Neural cell (in vitro differentiated cells): Measurements from ENCODE around the gene ITPRID1. TPM values are rescaled to one million over a fixed set of nuclear protein-coding genes. Genes with fewer than 3 reads are reported as not detected.

Experiments
- H2AFZ ChIP-seq: fragments of 200-600, 300-800 bp; sonication (generic), shearing (Covaris generic); 2 replicates; pipeline ENCODE4 v1.6.0; 2014; ENCODE audit warnings: low read depth, mild to moderate bottlenecking, antibody characterized with exemption, low read length, moderate library complexity
- H3F3A ChIP-seq: fragments of 200-600 bp; shearing (Covaris generic); 2 replicates; pipeline ENCODE4 v1.6.1; 2016; ENCODE audit warnings: mild to moderate bottlenecking, moderate library complexity, mixed read lengths, antibody characterized with exemption, low read length; ENCODE audit not compliant: insufficient read depth, poor library complexity, severe bottlenecking
- H3K27ac ChIP-seq: fragments of 200-600, 300-800 bp; sonication (generic), shearing (Covaris generic); 2 replicates; pipeline ENCODE4 v1.5.1; 2014; ENCODE audit warnings: mild to moderate bottlenecking, low read length, moderate library complexity
- H3K27me3 ChIP-seq: fragments of 300-800, 200-600 bp; sonication (generic), shearing (Covaris generic); 2 replicates; pipeline ENCODE4 v1.6.0; 2014; ENCODE audit warnings: mild to moderate bottlenecking, low read depth, low read length, moderate library complexity; ENCODE audit not compliant: insufficient read depth
- H3K36me3 ChIP-seq: fragments of 300-800, 200-600 bp; sonication (generic), shearing (Covaris generic); 2 replicates; pipeline ENCODE4 v1.5.1; 2014; ENCODE audit warnings: mild to moderate bottlenecking, antibody characterized with exemption, low read length, moderate library complexity; ENCODE audit not compliant: insufficient read depth
- H3K4me2 ChIP-seq: fragments of 300-800, 200-600 bp; sonication (generic), shearing (Covaris generic); 2 replicates; pipeline ENCODE4 v1.6.0; 2014; ENCODE audit warnings: mild to moderate bottlenecking, low read length
- H3K4me3 ChIP-seq: fragments of 300-800, 200-600 bp; sonication (generic), shearing (Covaris generic); 2 replicates; pipeline ENCODE4 v1.5.1; 2014; ENCODE audit warnings: mild to moderate bottlenecking, low read length, moderate library complexity
- H3K79me2 ChIP-seq: fragments of 200-600 bp; shearing (Covaris generic); replicated peaks from 2 replicates; pipeline ENCODE4 v1.6.0; 2014; ENCODE audit warnings: mild to moderate bottlenecking, low read length, moderate library complexity; ENCODE audit not compliant: insufficient read depth
- H3K9ac ChIP-seq: fragments of 300-800, 200-600 bp; sonication (generic), shearing (Covaris generic); 2 replicates; pipeline ENCODE4 v1.6.1; 2016; ENCODE audit warnings: mild to moderate bottlenecking, low read length, mixed read lengths
- H3K9me2 ChIP-seq: fragments of 200-600 bp; shearing (Covaris generic); 2 replicates; pipeline ENCODE4 v1.6.1; 2016; ENCODE audit warnings: mild to moderate bottlenecking, low read length, mixed read lengths; ENCODE audit not compliant: insufficient read depth
- H3K9me3 ChIP-seq: fragments of 200-600, 300-800 bp; sonication (generic), shearing (Covaris generic); 2 replicates; pipeline ENCODE4 v1.6.1; 2016; ENCODE audit warnings: mild to moderate bottlenecking, mixed run types, low read length, moderate library complexity, mixed read lengths
- H4K20me1 ChIP-seq: fragments of 200-600 bp; shearing (Covaris generic); 2 replicates; pipeline ENCODE4 v1.6.1; 2016; ENCODE audit warnings: mild to moderate bottlenecking, mixed run types; ENCODE audit not compliant: insufficient read depth
- CTCF ChIP-seq: fragments of 450-650 bp; IDR thresholded peaks from 2 replicates; pipeline ENCODE4 v1.5.1; 2014; ENCODE audit warnings: antibody characterized with exemption, mild to moderate bottlenecking, moderate library complexity; ENCODE audit not compliant: poor library complexity, severe bottlenecking
- EP300 ChIP-seq: fragments of 450-650 bp; conservative IDR thresholded peaks from 2 replicates; pipeline ENCODE4 v1.6.1; 2014; ENCODE audit warnings: antibody characterized with exemption, mild to moderate bottlenecking, moderate library complexity; ENCODE audit not compliant: poor library complexity, severe bottlenecking
- EZH2 ChIP-seq: fragments of 200-600, 300-800 bp; shearing (Covaris generic), sonication (generic); IDR thresholded peaks from 2 replicates; pipeline ENCODE4 v1.6.1; 2014; ENCODE audit warnings: antibody characterized with exemption, low read length, borderline replicate concordance, mild to moderate bottlenecking; ENCODE audit not compliant: insufficient read depth, poor library complexity, severe bottlenecking
- MXI1 ChIP-seq: fragments of 450-650 bp; conservative IDR thresholded peaks from 2 replicates; pipeline ENCODE4 v1.6.1; 2014; ENCODE audit warnings: antibody characterized with exemption, mild to moderate bottlenecking; ENCODE audit not compliant: poor library complexity, severe bottlenecking
- POLR2AphosphoS5 ChIP-seq: IDR thresholded peaks from 2 replicates; pipeline ENCODE4 v1.6.1; 2012
- RAD21 ChIP-seq: fragments of 450-650 bp; conservative IDR thresholded peaks from 2 replicates; pipeline ENCODE4 v1.6.1; 2014; ENCODE audit warnings: antibody characterized with exemption, mild to moderate bottlenecking, moderate library complexity
- SMC3 ChIP-seq: fragments of 450-650 bp; conservative IDR thresholded peaks from 2 replicates; pipeline ENCODE4 v1.6.1; 2014; ENCODE audit warnings: antibody characterized with exemption, mild to moderate bottlenecking, moderate library complexity; ENCODE audit not compliant: poor library complexity
- TAF1 ChIP-seq: IDR thresholded peaks from 2 replicates; pipeline ENCODE4 v1.6.1; 2012; ENCODE audit warnings: low read depth
- polyA plus RNA-seq: library from polyadenylated mRNA; depleted of rRNA; stranded (reverse); fragments of >200 nt; gene quantifications from 2 replicates; pipeline ENCODE4 v1.2.3, GENCODE V29; 2014
- TF ChIP-seq, protein P1 (sequence below): IDR thresholded peaks from 2 replicates; pipeline ENCODE4 v1.6.1; 2012; ENCODE audit warnings: borderline replicate concordance

ITPRID1 gene
- polyA plus RNA-seq, 1 donor from 2014 or later, result not detected

DNA sequence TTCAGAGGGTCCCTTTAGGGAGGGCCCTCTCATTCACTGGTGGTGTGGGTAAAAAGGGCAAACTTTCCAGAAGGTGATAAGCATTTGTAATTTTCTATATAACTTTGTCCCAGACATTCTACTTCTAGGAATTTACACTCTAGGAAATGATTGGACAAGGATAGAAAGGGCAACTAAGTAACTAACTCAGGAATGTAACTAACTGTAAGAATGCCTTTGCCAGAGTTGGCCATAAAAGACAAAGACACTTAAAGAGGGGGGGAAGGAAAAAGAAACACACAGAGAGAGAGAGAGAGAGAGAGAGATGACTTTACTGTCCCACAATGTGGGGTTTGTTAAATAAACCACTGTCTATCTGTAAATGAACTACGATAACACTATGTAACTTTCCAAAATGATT lies 38.5 kb upstream of the ITPRID1 start:
- Histone ChIP-seq H3K9me3 (no peaks in the 10 kb centered on the region), H2AFZ (no peak overlapping the region), H3F3A (no peaks in the 10 kb centered on the region), H3K27me3 (no peaks in the 10 kb centered on the region), H4K20me1 (no peaks in the 10 kb centered on the region), H3K4me3 (no peak overlapping the region), H3K36me3 (no peaks in the 10 kb centered on the region), H3K27ac (no peak overlapping the region), H3K79me2 (no peaks in the 10 kb centered on the region), H3K9me2 (no peaks in the 10 kb centered on the region), H3K4me2 (no peak overlapping the region), H3K9ac (no peak overlapping the region)
- TF ChIP-seq EZH2 (no peak), MXI1 (no peak), TAF1 (no peak), RAD21 (no peak), SMC3 (no peak), CTCF (no peak), POLR2AphosphoS5 (no peak)
- TF ChIP-seq, protein P1, sequence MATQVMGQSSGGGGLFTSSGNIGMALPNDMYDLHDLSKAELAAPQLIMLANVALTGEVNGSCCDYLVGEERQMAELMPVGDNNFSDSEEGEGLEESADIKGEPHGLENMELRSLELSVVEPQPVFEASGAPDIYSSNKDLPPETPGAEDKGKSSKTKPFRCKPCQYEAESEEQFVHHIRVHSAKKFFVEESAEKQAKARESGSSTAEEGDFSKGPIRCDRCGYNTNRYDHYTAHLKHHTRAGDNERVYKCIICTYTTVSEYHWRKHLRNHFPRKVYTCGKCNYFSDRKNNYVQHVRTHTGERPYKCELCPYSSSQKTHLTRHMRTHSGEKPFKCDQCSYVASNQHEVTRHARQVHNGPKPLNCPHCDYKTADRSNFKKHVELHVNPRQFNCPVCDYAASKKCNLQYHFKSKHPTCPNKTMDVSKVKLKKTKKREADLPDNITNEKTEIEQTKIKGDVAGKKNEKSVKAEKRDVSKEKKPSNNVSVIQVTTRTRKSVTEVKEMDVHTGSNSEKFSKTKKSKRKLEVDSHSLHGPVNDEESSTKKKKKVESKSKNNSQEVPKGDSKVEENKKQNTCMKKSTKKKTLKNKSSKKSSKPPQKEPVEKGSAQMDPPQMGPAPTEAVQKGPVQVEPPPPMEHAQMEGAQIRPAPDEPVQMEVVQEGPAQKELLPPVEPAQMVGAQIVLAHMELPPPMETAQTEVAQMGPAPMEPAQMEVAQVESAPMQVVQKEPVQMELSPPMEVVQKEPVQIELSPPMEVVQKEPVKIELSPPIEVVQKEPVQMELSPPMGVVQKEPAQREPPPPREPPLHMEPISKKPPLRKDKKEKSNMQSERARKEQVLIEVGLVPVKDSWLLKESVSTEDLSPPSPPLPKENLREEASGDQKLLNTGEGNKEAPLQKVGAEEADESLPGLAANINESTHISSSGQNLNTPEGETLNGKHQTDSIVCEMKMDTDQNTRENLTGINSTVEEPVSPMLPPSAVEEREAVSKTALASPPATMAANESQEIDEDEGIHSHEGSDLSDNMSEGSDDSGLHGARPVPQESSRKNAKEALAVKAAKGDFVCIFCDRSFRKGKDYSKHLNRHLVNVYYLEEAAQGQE, result no peak

GRCh38 chr7:31476073-31476745 lies 37.7 kb upstream of the ITPRID1 start:
- Histone ChIP-seq H3K4me3 (no peak overlapping the region), H3F3A (no peaks in the 10 kb centered on the region), H3K4me2 (no peak overlapping the region), H2AFZ (no peak overlapping the region), H3K36me3 (no peaks in the 10 kb centered on the region), H3K27me3 (no peaks in the 10 kb centered on the region), H3K9ac (no peak overlapping the region), H3K9me3 (no peaks in the 10 kb centered on the region), H3K79me2 (no peaks in the 10 kb centered on the region), H3K27ac (no peak overlapping the region), H3K9me2 (no peaks in the 10 kb centered on the region), H4K20me1 (no peaks in the 10 kb centered on the region)
- TF ChIP-seq EP300 (no peak), EZH2 (no peak), CTCF (no peak), RAD21 (no peak), MXI1 (no peak), POLR2AphosphoS5 (no peak), SMC3 (no peak), TAF1 (no peak)
- TF ChIP-seq, protein P1, result no peak
